ENCODE measurements around the gene FGD4. TPM values are rescaled to one million over a fixed set of nuclear protein-coding genes. Genes with fewer than 3 reads are reported as not detected.

FGD4 gene
- total RNA-seq, 4 donors from 2014 or later: 13.8 to 34.6 (median 20.8) TPM

GRCh38 chr12:32486158-32486557, 86.8 kb downstream of the FGD4 start:
- Histone ChIP-seq H3K4me1 (no peaks in the 10 kb centered on the region), H3K9me3 (no peaks in the 10 kb centered on the region), H3K27me3 (no peaks in the 10 kb centered on the region), H3K36me3 (no peaks in the 10 kb centered on the region), H3K4me3 (no peak overlapping the region), H3K27ac (peak overlapping the region in 1 of 2 donors; percentile 1)
- TF ChIP-seq CTCF (IDR thresholded peaks at IDR 0.05) (no peak), POLR2A (IDR thresholded peaks at IDR 0.05) (no peak)
- intact Hi-C loops (cut with DNase I; ENCODE audit: low total_unique reads): no loop called here
- DNase-seq: no peak

GRCh38 chr12:32488132-32488531, 88.8 kb downstream of the FGD4 start:
- Histone ChIP-seq H3K4me3 (no peak overlapping the region), H3K36me3 (no peaks in the 10 kb centered on the region), H3K27ac (no peak overlapping the region), H3K27me3 (no peaks in the 10 kb centered on the region), H3K4me1 (no peaks in the 10 kb centered on the region), H3K9me3 (no peaks in the 10 kb centered on the region)
- no peak for DNase-seq
- intact Hi-C loops (cut with DNase I; ENCODE audit: low total_unique reads): no loop called here
- TF ChIP-seq CTCF (IDR thresholded peaks at IDR 0.05) (no peak), POLR2A (IDR thresholded peaks at IDR 0.05) (no peak)

- H3K4me3 ChIP-seq: no peak overlapping the region
- no peaks in the 10 kb centered on the region for H3K9me3 ChIP-seq
- no peaks in the 10 kb centered on the region for H3K4me1 ChIP-seq
- no peak for DNase-seq
- H3K36me3 ChIP-seq: no peaks in the 10 kb centered on the region
- intact Hi-C loops (cut with DNase I; ENCODE audit: low total_unique reads): no loop called here
- H3K27ac ChIP-seq: no peak overlapping the region
- TF ChIP-seq POLR2A (IDR thresholded peaks at IDR 0.05) (no peak), CTCF (IDR thresholded peaks at IDR 0.05) (no peak)
- H3K27me3 ChIP-seq: no peaks in the 10 kb centered on the region
These were observed 89.7 kb downstream of the FGD4 start for GRCh38 chr12:32489070-32489469.

- intact Hi-C loops (cut with DNase I; ENCODE audit: low total_unique reads): no loop called here
- Histone ChIP-seq H3K9me3 (no peaks in the 10 kb centered on the region), H3K4me1 (no peaks in the 10 kb centered on the region), H3K27ac (no peak overlapping the region), H3K27me3 (no peaks in the 10 kb centered on the region), H3K36me3 (no peaks in the 10 kb centered on the region), H3K4me3 (no peak overlapping the region)
- TF ChIP-seq POLR2A (IDR thresholded peaks at IDR 0.05) (no peak), CTCF (IDR thresholded peaks at IDR 0.05) (no peak)
- DNase-seq: no peak
These were observed 91.4 kb downstream of the FGD4 start for GRCh38 chr12:32490801-32491200.

GRCh38 chr12:32493282-32493681, 93.9 kb downstream of the FGD4 start:
- Histone ChIP-seq H3K27ac (no peak overlapping the region), H3K9me3 (no peaks in the 10 kb centered on the region), H3K4me3 (no peak overlapping the region), H3K27me3 (no peaks in the 10 kb centered on the region), H3K4me1 (no peaks in the 10 kb centered on the region), H3K36me3 (no peaks in the 10 kb centered on the region)
- DNase-seq: no peak
- no peak for TF ChIP-seq CTCF (IDR thresholded peaks at IDR 0.05)
- TF ChIP-seq POLR2A (IDR thresholded peaks at IDR 0.05): no peak
- intact Hi-C loops (cut with DNase I; ENCODE audit: low total_unique reads): no loop called here
